Heart right ventricle (tissue), 16 donors: ENCODE measurements around the gene CLCNKA. TPM values are rescaled to one million over a fixed set of nuclear protein-coding genes. Genes with fewer than 3 reads are reported as not detected.

Source experiments
- ATAC-seq, 8 donors: fragments of 200-7000 bp; cut with Tn5 transposase; one replicate each; pipeline ENCODE4 v1.9.1; 2020; ENCODE audit warnings: mild to moderate bottlenecking in 8 of 8, moderate library complexity in 8 of 8, moderate number of reproducible peaks in 1 of 8
- DNase-seq, 2 donors: peaks; one replicate each; pipeline ENCODE4 v3.0.0-alpha.2; 2020
- H3K27ac ChIP-seq, 10 donors: fragments of 200-600 bp; sonication (generic) in 2 of 10; one replicate each; pipeline versions ENCODE4 v1.5.0 to v1.8.0; 2020 to 2022; ENCODE audit warnings: mild to moderate bottlenecking in 3 of 10
- H3K27me3 ChIP-seq, 7 donors: fragments of 200-600 bp; one replicate each; pipeline ENCODE4 v1.8.0; 2021 to 2022; ENCODE audit warnings: mild to moderate bottlenecking in 2 of 7
- H3K36me3 ChIP-seq, 9 donors: fragments of 200-600 bp; sonication (generic) in 1 of 9; one replicate each; pipeline versions ENCODE4 v1.5.0 to v1.8.0; 2020 to 2022; ENCODE audit warnings: mild to moderate bottlenecking in 2 of 9
- H3K4me1 ChIP-seq, 9 donors: fragments of 200-600 bp; sonication (generic) in 1 of 9; one replicate each; pipeline versions ENCODE4 v1.5.0 to v1.8.0; 2020 to 2022; ENCODE audit warnings: mild to moderate bottlenecking in 4 of 9
- H3K4me3 ChIP-seq, 10 donors: fragments of 200-600 bp; sonication (generic) in 2 of 10; one replicate each; pipeline versions ENCODE4 v1.5.0 to v1.8.0; 2020 to 2022; ENCODE audit warnings: mild to moderate bottlenecking in 7 of 10, moderate library complexity in 2 of 10
- H3K9me3 ChIP-seq, 11 donors: fragments of 200-600 bp in 10 of 11; sonication (generic) in 2 of 11; one replicate each; pipeline versions ENCODE4 v1.5.0 to v1.8.0; 2013 to 2022; ENCODE audit warnings: mild to moderate bottlenecking in 2 of 11, control low read depth in 1 of 11, moderate library complexity in 1 of 11
- CTCF ChIP-seq, 9 donors: fragments of 200-600 bp; sonication (generic) in 2 of 9; IDR thresholded peaks; one replicate each; pipeline versions ENCODE4 v1.5.0 to v1.8.0; 2021 to 2022; ENCODE audit warnings: antibody characterized with exemption in 9 of 9, mild to moderate bottlenecking in 5 of 9, moderate library complexity in 1 of 9
- WGBS, 2 donors: extraction: QIAGEN DNeasy Blood & Tissue Kit; methylation state at CpG; one replicate each; pipeline ENCODE4 v1.1.7; 2013; ENCODE audit warnings: inconsistent platforms in 1 of 2; 5-methylcytosine and 5-hydroxymethylcytosine counted together
- intact Hi-C, 10 donors: fragments of 100-400 bp; cut with DNase I; formaldehyde crosslinking; loops; one replicate each; pipeline versions ENCODE4 v1.11.1 to v1.14.2; 2022
- polyA plus RNA-seq, 2 donors: library from polyadenylated mRNA; stranded (reverse); fragments of 200-250 nt; gene quantifications; one replicate each; pipeline ENCODE4 v1.2.3, GENCODE V29; 2013
- total RNA-seq, 10 donors: library from RNA; stranded (reverse); fragmentation: NEBNext Ultra II Directional in 3 of 10; extraction: Animal tissue kit (Norgen Biotek cat#: 25700) in 3 of 10; gene quantifications; one replicate each; pipeline versions ENCODE4 v1.2.1 to v1.2.4, GENCODE V29; 2021 to 2023
- donor health status: Arrhythmogenic right ventricular cardiomyopathy.
- donor health status: ischemic (EF 13 %, LVEDD 7.1; RV severe dilation, severe dysfunction).
- donor health status: healthy with polysubstance abuse.
- donor health status: DM: no; HTN: yes; CAD: no.
- donor health status: DM: no; HTN: no; CAD: no.
- donor health status: ischemic (EF 25% LVEDD 6.9; RV normal size, moderate dysfunction).
- donor health status: ischemic (EF 25% LVEDD 5.7; RV mildly dilated, moderate dysfunction).
- donor health status: healthy.
- donor health status: DM: yes; HTN: yes; CAD: no.
- donor health status: Ischemic cardiomyopathy.
- donor health status: ischemic (EF 35%, LVEDD 5.7; RV mildly dilated, moderate dysfunction).
- donor health status: nonischemic (EF 11% LVEDD 7.7; RV severe dilation, severe dysfunction).
- donor health status: DM: yes; HTN: yes; CAD: no.
- donor health status: PGD.
- donor health status: ischemic (EF 29% LVEDD 5.4; RV normal size, mild dysfunction).
- donor health status: nonischemic (EF 23%, LVEDD 6.1; RV moderate dilation, normal function).

The CLCNKA gene
- total and polyA plus RNA-seq, 12 donors = 0.19 to 1.0 (median 0.35) TPM; not detected in 1

- intact Hi-C loops = loop anchor here in 9 of 10 donors (1.0 to 5.0 kb wide), 6 partner anchors 177 to 202 kb away; no protein-coding TSS in a partner anchor
Observed at GRCh38 chr1:15994081-15994480, 27.8 kb upstream of the CLCNKA start.

GRCh38 chr1:15994590-15995351, 27.1 kb upstream of the CLCNKA start:
- Histone ChIP-seq H3K4me3 (no peak overlapping the region), H3K9me3 (no peaks in the 10 kb centered on the region), H3K36me3 (no peaks in the 10 kb centered on the region), H3K27ac (no peak overlapping the region), H3K27me3 (no peaks in the 10 kb centered on the region), H3K4me1 (no peaks in the 10 kb centered on the region)
- peak; percentile 46 to 66 for DNase-seq
- peak; percentile 71 to 87 (median 78) for ATAC-seq
- intact Hi-C loops = loop anchor here in 9 of 10 donors (1.0 to 5.0 kb wide), 7 partner anchors 177 to 202 kb away; no protein-coding TSS in a partner anchor
- TF ChIP-seq CTCF (IDR thresholded peaks at IDR 0.05) = peak; percentile 56 to 84 (median 77)
- 57 to 73% methylated on average over 11 of the region's 11 CpGs for WGBS, 2 donors

More at GRCh38 chr1:15994081-15994480, 27.8 kb upstream of the CLCNKA start:
- TF ChIP-seq CTCF (IDR thresholded peaks at IDR 0.05) = no peak
- no peaks in the 10 kb centered on the region for H3K9me3 ChIP-seq
- H3K27ac ChIP-seq = no peak overlapping the region
- no peak for DNase-seq
- peak in 1 of 8 donors; percentile 11 for ATAC-seq
- 87 to 91% methylated on average over 10 of the region's 10 CpGs for WGBS, 2 donors
- H3K36me3 ChIP-seq = no peaks in the 10 kb centered on the region
- no peaks in the 10 kb centered on the region for H3K27me3 ChIP-seq
- no peak overlapping the region for H3K4me3 ChIP-seq
- no peaks in the 10 kb centered on the region for H3K4me1 ChIP-seq

GRCh38 chr1:15997076-15997585, 24.7 kb upstream of the CLCNKA start:
- no peaks in the 10 kb centered on the region for H3K9me3 ChIP-seq
- no peaks in the 10 kb centered on the region for H3K27me3 ChIP-seq
- ATAC-seq (no peak), DNase-seq (no peak)
- H3K36me3 ChIP-seq = no peaks in the 10 kb centered on the region
- intact Hi-C loops = loop anchor here in 2 of 10 donors (5.0 kb wide), 2 partner anchors 195 to 205 kb away; no protein-coding TSS in a partner anchor
- WGBS, 2 donors = 79% methylated on average over 9 of the region's 9 CpGs
- no peak overlapping the region for H3K27ac ChIP-seq
- no peak for TF ChIP-seq CTCF (IDR thresholded peaks at IDR 0.05)
- no peak overlapping the region for H3K4me3 ChIP-seq
- no peaks in the 10 kb centered on the region for H3K4me1 ChIP-seq

DNA sequence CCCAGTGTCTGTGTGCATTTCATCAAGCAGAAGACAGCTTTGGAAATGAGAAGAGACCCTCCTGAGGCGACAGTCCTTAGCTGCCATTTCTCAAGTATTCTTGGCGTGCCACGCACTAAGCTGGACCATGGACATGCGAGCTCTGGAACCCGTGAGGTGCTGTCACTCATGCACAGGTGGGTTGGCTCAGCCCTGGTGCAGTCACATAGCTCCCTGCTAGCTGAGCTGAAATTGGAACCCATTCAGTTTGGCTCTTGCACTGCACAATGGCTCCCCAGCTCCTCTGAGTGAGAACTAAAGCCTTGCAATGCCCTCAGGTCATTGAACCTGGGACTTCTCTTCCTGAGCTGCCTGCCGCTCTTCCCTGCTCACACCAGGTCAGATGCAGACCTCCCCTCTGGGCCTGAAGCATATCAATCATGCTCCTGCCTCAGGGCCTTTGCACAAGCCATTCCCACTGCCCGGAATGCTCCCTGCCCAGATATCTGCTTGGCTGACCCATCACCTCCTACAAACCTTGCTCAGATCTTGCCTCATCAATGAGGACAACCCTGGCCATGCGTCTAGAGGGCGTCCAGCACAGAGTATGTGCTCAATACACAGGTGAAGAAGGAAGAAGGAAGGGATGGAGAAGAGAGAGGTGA, 24.1 kb upstream of the CLCNKA start:
- H3K36me3 ChIP-seq = no peaks in the 10 kb centered on the region
- intact Hi-C loops = loop anchor here in 2 of 10 donors (5.0 kb wide), 2 partner anchors 195 to 205 kb away; no protein-coding TSS in a partner anchor
- ATAC-seq (no peak), DNase-seq (no peak)
- no peak overlapping the region for H3K27ac ChIP-seq
- no peaks in the 10 kb centered on the region for H3K4me1 ChIP-seq
- no peak for TF ChIP-seq CTCF (IDR thresholded peaks at IDR 0.05)
- 79 to 86% methylated on average over 9 of the region's 9 CpGs for WGBS, 2 donors
- H3K27me3 ChIP-seq = no peaks in the 10 kb centered on the region
- H3K4me3 ChIP-seq = no peak overlapping the region
- H3K9me3 ChIP-seq = no peaks in the 10 kb centered on the region
